Fibroblast of lung (primary cell): ENCODE measurements around the gene CFAP73.

Experiments used
- EZH2 ChIP-seq: IDR thresholded peaks from 2 replicates; pipeline ENCODE4 v1.5.1; 2012; ENCODE audit warnings: low read length, control low read depth, mild to moderate bottlenecking; ENCODE audit errors: missing control alignments
- TF ChIP-seq, protein P1 (sequence below), 2 donors: IDR thresholded peaks in 1 of 2; conservative IDR thresholded peaks in 1 of 2; 1 replicate in 1 of 2; 2 replicates in 1 of 2; pipeline ENCODE4 v1.5.1; 2011 to 2012; ENCODE audit warnings: low read length in 2 of 2, control low read depth in 1 of 2, inconsistent platforms in 1 of 2, low read depth in 1 of 2, mild to moderate bottlenecking in 1 of 2

DNA sequence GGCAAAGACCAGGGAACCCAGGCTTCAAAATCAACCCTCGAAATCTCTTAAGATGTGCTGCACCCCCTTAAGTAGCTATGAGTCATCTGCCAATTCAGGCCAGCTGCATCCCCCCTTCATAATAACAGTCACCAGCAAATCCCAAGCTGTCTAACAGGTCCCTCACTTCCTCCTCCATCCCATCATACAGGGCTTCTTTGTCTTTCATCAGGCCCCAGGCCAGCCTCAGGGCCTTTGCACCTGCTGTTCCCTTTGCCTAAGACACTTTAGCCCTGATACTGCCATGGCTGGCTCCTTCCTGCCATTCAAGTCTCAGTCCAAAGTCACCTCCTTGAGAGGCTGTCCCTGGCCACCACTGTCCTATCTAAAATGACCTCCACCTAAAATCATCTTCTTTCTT, 18.0 kb upstream of the CFAP73 start:
- TF ChIP-seq, protein P1, sequence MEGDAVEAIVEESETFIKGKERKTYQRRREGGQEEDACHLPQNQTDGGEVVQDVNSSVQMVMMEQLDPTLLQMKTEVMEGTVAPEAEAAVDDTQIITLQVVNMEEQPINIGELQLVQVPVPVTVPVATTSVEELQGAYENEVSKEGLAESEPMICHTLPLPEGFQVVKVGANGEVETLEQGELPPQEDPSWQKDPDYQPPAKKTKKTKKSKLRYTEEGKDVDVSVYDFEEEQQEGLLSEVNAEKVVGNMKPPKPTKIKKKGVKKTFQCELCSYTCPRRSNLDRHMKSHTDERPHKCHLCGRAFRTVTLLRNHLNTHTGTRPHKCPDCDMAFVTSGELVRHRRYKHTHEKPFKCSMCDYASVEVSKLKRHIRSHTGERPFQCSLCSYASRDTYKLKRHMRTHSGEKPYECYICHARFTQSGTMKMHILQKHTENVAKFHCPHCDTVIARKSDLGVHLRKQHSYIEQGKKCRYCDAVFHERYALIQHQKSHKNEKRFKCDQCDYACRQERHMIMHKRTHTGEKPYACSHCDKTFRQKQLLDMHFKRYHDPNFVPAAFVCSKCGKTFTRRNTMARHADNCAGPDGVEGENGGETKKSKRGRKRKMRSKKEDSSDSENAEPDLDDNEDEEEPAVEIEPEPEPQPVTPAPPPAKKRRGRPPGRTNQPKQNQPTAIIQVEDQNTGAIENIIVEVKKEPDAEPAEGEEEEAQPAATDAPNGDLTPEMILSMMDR (conservative IDR thresholded peaks at IDR 0.05 in 1 of 2, IDR thresholded peaks at IDR 0.05 in 1 of 2; ENCODE audit: low read depth in 1 of 2, low read length in 2 of 2), result no peak
- TF ChIP-seq EZH2, result no peak
